ENCODE results near the gene ZNF284.

ZNF284 gene

DNA sequence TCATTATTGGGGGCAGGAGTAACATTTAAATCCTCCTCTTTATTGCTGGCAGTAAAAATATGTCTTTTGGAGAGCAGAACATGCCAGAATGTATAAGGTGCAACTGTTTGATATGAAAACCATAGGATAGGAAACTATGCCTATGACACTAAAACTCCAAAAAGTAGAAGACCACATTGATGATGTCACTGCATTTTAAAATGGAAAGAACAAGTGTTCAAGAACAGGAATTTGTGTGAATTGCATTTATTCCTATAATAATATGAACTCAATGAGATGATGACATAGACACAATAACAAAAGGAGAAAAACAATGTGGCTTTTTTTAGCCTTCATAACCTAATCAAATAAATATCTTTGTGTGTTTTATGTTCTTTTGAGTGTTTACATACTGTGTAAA, 37.5 kb downstream of the ZNF284 start:
- H3K4me2 ChIP-seq (ENCODE audit: low read length) = no peak overlapping the region
- peaks cover 38% of the 10 kb centered on the region for H3K9me3 ChIP-seq (ENCODE audit: low read length)
- H3K4me3 ChIP-seq (ENCODE audit: low read depth, low read length, poor library complexity, severe bottlenecking) = no peak overlapping the region
- no peak overlapping the region for H3K27ac ChIP-seq (ENCODE audit: low read depth, low read length, poor library complexity, severe bottlenecking)
- H3K36me3 ChIP-seq (ENCODE audit: insufficient read depth, low read length) = peaks cover 36% of the 10 kb centered on the region
- no peaks in the 10 kb centered on the region for H3K27me3 ChIP-seq (ENCODE audit: insufficient read depth, low read length)
- no peak for TF ChIP-seq EZH2 (IDR thresholded peaks at IDR 0.05; ENCODE audit: borderline replicate concordance, low read length)
- TF ChIP-seq, protein P1, sequence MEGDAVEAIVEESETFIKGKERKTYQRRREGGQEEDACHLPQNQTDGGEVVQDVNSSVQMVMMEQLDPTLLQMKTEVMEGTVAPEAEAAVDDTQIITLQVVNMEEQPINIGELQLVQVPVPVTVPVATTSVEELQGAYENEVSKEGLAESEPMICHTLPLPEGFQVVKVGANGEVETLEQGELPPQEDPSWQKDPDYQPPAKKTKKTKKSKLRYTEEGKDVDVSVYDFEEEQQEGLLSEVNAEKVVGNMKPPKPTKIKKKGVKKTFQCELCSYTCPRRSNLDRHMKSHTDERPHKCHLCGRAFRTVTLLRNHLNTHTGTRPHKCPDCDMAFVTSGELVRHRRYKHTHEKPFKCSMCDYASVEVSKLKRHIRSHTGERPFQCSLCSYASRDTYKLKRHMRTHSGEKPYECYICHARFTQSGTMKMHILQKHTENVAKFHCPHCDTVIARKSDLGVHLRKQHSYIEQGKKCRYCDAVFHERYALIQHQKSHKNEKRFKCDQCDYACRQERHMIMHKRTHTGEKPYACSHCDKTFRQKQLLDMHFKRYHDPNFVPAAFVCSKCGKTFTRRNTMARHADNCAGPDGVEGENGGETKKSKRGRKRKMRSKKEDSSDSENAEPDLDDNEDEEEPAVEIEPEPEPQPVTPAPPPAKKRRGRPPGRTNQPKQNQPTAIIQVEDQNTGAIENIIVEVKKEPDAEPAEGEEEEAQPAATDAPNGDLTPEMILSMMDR (IDR thresholded peaks at IDR 0.05; ENCODE audit: low read length) = no peak
- H3K79me2 ChIP-seq (ENCODE audit: insufficient read depth, low read length) = no peaks in the 10 kb centered on the region
- no peaks in the 10 kb centered on the region for H3K9me2 ChIP-seq (ENCODE audit: low read depth, low read length)
- no peaks in the 10 kb centered on the region for H3F3A ChIP-seq (ENCODE audit: insufficient read depth, low read length)
- H2AFZ ChIP-seq (ENCODE audit: low read length) = no peak overlapping the region
- H3K4me1 ChIP-seq (ENCODE audit: insufficient read depth, low read length, severe bottlenecking) = peaks cover 6% of the 10 kb centered on the region
- H4K20me1 ChIP-seq (ENCODE audit: insufficient read depth, low read length) = no peaks in the 10 kb centered on the region
- no peak overlapping the region for H3K9ac ChIP-seq (ENCODE audit: low read length)

- Histone ChIP-seq H3K4me3 (ENCODE audit: low read depth, low read length, poor library complexity, severe bottlenecking) (no peak overlapping the region), H3K27ac (ENCODE audit: low read depth, low read length, poor library complexity, severe bottlenecking) (no peak overlapping the region), H2AFZ (ENCODE audit: low read length) (no peak overlapping the region), H3K9ac (ENCODE audit: low read length) (no peak overlapping the region), H3K27me3 (ENCODE audit: insufficient read depth, low read length) (no peaks in the 10 kb centered on the region), H3K79me2 (ENCODE audit: insufficient read depth, low read length) (no peaks in the 10 kb centered on the region), H3K9me3 (ENCODE audit: low read length) (peaks cover 28% of the 10 kb centered on the region), H3K4me2 (ENCODE audit: low read length) (no peak overlapping the region), H3K36me3 (ENCODE audit: insufficient read depth, low read length) (peaks cover 18% of the 10 kb centered on the region), H4K20me1 (ENCODE audit: insufficient read depth, low read length) (no peaks in the 10 kb centered on the region), H3K4me1 (ENCODE audit: insufficient read depth, low read length, severe bottlenecking) (peaks cover 7% of the 10 kb centered on the region), H3K9me2 (ENCODE audit: low read depth, low read length) (no peaks in the 10 kb centered on the region), H3F3A (ENCODE audit: insufficient read depth, low read length) (no peaks in the 10 kb centered on the region)
- TF ChIP-seq EZH2 (IDR thresholded peaks at IDR 0.05; ENCODE audit: borderline replicate concordance, low read length) = no peak
- TF ChIP-seq, protein P1 (IDR thresholded peaks at IDR 0.05; ENCODE audit: low read length) = no peak
Observed at GRCh38 chr19:44111910-44112463, 40.0 kb downstream of the ZNF284 start.

GRCh38 chr19:44112802-44113137, 40.8 kb downstream of the ZNF284 start:
- no peak for TF ChIP-seq EZH2 (IDR thresholded peaks at IDR 0.05; ENCODE audit: borderline replicate concordance, low read length)
- TF ChIP-seq, protein P1 (IDR thresholded peaks at IDR 0.05; ENCODE audit: low read length) = no peak
- Histone ChIP-seq H3K36me3 (ENCODE audit: insufficient read depth, low read length) (peaks cover 10% of the 10 kb centered on the region), H3K4me3 (ENCODE audit: low read depth, low read length, poor library complexity, severe bottlenecking) (peak overlapping the region; percentile 71), H2AFZ (ENCODE audit: low read length) (0 out of 2 replicates have a peak overlapping the region, but pooled peaks have one; percentile 27), H3K9me3 (ENCODE audit: low read length) (peaks cover 20% of the 10 kb centered on the region; the same call in 1 of the 2 replicates), H3K79me2 (ENCODE audit: insufficient read depth, low read length) (no peaks in the 10 kb centered on the region), H3F3A (ENCODE audit: insufficient read depth, low read length) (no peaks in the 10 kb centered on the region), H3K4me1 (ENCODE audit: insufficient read depth, low read length, severe bottlenecking) (peaks cover 7% of the 10 kb centered on the region), H3K4me2 (ENCODE audit: low read length) (peak overlapping the region; percentile 68), H4K20me1 (ENCODE audit: insufficient read depth, low read length) (no peaks in the 10 kb centered on the region), H3K9ac (ENCODE audit: low read length) (peak overlapping the region; percentile 60; the same call in 1 of the 2 replicates), H3K27me3 (ENCODE audit: insufficient read depth, low read length) (no peaks in the 10 kb centered on the region), H3K9me2 (ENCODE audit: low read depth, low read length) (no peaks in the 10 kb centered on the region), H3K27ac (ENCODE audit: low read depth, low read length, poor library complexity, severe bottlenecking) (no peak overlapping the region)
